ENCODE results near the gene TENM3.
A peak's percentile ranks its signal among the peaks of the same experiment; 100 is the strongest.

The TENM3 gene

DNA sequence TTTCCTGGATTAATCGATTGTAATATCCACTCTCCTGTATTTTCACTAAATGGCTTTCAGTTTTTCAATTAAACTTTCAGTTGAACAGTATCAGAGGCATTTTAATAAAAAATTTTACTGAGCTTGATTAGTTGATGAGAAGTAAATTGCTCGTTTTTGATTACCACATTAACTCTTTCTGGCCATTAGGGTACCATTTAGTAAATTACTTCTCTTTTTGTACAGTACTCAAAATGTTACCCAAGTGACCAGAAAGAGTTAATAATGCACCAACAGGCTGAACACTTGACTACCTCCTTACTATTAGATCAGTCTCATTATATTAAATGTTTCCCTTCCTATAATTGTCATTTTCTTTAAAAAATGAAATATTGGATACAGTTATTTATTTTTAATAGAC is 289.2 kb downstream of the TENM3 start:
- DNase-seq: no peak

DNA sequence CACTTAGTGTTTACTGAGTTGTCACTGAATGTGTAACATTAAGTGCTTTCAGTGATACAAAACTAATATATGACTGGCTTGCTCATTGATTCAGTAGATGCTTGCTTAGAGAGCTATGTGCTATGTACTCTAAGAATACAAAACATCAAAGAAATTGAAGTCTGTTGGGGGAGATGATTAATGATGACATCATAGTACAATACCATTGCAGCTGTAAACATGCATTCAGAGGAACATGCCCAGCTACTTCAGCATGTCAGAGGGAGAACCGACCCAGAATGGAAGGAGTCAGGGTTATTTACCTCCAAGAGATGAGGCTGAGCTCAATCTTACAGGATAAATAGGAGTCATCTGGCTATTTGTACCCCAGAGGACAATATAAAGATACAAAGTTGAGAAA is 290.8 kb downstream of the TENM3 start:
- no peak for DNase-seq

DNA sequence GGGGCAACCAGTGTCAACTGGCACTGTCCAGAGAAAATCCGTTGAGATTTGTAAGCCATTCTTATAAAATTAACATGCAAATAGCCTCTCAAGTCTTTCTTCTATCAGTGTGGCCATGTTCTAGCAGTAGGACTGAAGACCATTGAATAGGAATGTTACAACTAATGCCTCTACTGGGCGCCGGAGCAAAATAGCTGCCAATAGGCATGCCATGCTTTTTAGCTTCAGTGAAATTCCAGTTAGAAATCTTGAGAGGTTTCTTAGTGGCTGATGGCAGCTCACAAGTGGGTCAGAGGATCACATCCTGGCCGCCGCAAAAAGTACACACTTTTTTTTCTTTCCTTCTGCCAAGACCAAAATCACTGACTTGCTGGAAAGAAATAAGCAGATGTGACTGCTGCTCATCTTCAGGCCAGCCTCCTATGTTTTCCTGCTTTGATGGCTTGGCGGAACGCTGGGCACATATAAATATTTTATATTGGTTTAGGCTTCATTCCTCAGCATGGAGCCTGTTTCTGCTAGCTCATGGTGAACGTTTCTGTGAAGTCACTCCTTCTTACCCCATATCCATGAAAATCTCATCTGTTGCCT is 293.1 kb downstream of the TENM3 start:
- no peak for DNase-seq

DNA sequence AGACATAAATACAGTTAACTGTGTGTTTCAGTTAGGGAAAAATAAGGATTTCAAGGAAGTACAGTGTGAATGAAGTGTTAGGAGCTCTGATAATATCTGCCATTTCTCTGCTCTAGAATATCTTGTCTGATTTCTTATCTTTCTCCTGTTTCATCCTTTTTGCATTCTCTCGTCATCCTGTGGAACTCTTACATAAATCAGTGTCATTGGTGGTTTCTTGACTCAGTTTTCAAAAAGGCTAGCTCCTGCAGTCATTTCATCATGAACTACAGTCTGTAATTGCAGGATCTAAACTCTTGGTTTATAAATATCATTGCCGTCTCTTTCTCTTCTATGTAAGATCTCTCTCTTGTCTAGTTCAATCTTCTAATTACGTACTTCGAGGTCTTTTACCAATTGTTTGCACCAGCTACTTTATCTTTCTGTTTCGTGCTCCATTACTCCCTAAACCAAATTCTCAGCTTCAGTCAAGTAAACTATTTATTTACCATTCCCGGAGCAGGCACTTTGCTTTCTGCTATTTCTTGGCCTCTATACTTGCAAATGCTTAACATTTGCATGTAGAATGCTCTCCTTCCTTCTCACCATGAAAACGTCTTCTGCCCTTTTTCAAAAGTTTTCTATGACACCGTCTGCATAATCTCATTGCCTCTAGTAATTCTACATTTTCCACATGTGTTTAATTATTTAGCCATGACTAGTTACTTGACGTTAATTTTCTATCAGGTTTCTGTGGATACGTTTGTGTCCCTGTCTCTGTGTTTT is 294.0 kb downstream of the TENM3 start:
- no peak for DNase-seq

DNA sequence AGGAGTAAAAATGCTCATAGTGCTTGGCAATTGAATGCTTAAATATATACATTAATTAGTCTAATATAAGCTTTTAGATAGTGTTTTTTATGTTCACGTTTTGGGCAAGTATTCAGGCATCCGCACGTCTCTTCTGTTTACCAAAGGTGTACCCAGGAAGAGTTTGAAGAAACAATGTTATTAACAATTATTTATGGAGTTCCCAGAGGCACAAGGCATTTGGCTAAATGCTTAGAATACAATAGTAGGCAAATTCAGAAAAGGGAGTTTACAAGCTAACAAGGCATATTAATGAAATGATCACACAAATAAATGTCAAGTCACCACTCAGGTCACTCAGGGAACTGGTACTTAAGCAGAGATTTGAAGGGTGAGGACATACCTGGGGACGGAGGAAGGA is 294.8 kb downstream of the TENM3 start:
- DNase-seq: no peak

DNA sequence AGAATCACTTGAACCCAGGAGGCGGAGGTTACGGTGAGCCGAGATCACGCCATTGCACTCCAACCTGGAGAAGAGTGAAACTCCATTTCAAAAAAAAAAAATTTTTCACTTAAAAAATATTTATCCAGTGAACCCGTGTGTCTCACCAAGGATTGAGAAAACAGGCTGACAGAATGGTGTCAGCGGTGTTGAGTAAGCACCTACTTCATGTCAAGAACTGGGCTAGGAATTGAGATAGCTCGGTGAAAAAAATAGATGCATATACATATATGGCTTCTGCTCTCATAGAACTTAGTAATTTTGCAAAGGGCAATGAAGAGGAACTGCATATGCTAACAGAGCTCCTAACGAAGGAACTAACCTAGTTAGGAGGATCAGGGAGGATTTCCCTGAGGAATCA is 297.3 kb downstream of the TENM3 start:
- no peak for DNase-seq

DNA sequence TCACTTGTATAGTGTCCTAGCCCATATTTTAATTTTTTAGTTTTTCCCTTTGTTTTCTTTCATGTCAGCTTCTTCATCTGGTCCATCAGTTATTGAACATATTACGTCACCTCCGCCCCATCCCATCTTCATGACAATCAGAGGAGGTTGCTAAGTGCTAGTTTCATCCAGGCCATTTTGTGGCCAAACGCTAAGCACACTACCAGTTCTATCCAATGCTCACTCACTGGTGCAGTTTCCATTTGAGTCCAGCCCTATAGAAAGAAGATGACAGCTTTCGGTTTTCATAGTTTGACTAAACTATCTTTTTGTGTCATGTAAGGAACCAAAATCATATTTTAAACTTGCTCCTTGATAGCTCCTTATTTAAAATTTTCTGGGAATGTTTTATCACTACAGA is 304.2 kb downstream of the TENM3 start:
- DNase-seq: no peak

DNA sequence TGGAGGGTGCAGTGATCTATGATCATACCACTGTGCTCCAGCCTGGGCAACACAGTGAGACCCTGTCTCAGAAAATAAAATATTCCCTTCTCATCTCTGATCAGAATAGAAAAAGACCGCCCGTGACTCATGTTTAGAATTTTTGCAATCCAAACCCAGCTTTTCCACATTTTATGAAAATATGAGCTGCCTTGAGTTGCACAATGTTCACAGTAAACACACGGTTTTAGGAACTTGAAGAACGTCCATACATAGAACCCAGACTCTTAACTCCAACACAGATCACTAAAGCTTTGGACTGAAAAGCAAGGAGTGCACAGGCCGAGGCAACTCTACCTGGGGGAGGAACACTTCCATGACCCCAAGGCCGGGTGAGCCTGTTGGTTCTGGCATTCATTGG is 305.0 kb downstream of the TENM3 start:
- no peak for DNase-seq

DNA sequence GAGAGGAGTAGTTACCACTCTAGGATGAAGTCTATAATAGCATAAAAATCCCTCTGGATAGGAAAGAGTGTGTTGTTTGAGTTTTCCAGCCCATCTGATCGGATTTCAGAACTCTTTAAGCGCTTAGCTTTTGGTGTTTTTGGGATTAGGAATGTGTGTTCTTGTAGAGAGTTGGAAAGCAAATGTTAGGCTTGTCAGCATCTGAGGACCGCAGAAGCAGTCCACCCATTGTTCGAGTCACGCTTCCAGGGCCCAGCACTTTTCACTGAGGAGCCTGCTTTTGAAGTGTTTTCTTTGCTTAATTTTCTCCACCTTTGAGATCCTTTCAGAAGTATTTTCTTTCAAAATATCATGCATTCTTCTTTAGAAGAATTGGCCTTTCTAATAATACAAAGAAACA is 306.2 kb downstream of the TENM3 start:
- no peak for DNase-seq

DNA sequence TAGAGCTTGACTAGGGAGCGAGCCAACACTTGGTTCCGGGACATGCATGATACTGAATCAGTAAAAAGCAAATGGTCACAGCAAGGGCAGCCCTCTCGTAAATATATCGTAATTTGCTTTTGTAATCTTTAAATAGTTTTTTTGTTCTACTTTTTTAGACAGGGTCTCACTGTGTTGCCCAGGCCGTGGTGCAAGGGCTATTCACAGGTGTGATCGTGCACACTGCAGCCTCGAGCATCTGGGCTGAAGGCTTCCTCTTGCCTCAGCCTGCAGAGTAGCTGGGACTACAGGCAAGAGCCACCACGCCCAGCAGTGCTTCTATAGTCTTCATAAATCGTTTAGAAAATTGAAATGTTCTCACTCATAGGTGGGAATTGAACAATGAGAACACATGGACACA is 309.7 kb downstream of the TENM3 start:
- DNase-seq: no peak

DNA sequence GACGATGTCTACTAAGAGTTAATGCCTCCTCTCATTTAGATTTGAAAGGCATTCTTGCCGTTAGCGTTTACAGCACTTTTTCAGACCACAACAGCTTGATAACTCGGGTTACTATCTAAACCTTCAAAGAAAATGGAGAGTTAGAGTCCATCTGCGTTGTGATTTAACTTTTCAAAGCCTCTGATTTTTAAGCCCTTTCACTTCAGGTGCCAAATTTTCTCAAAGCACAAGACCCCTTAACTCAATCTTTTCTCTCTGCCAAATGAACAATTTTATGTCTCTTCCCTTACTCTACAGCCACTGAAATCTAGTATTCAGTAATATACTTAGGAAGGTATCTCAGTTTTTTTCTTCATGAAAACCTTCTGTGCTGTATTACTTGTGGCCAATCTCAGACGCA is 310.5 kb downstream of the TENM3 start:
- no peak for DNase-seq

DNA sequence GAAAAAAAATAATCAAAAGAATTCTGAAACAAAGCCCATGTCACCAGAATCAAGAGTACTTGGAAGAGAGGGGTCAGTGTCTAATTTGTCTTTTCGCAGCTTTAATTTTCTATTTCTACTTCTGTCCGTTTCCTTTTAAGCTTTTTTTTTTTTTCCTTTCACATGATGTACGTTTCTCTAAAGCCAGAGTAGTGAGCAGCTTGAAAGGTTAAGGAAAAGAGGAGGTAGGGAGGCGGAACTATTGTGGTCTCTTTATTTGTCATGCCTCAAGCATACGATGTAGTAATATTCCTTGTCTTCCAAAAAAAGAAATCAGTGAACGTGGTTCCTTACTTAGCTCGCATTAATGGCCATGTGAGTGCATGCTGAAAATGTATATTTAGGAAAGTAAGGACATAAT is 311.5 kb downstream of the TENM3 start:
- DNase-seq: no peak

DNA sequence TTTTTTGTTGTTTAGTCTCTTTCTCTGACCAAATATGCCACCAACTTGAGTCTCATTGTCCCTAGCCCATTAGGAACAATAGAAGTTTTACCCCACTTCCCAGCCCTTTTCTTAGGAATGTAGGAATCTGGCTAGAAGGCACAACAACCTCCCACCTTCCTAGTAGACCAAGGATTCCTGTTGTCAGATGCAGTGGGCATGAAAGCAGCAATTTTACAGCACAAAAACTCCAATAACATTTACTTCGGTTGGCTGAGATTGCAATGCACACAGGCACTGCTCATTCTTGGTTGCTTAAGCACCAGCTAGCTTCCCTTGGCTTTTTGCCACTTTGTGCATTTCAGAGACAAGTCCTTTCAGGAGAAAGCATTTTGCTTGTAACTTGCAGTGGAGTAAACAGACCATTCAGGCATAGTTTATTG is 312.8 kb downstream of the TENM3 start:
- DNase-seq: no peak

DNA sequence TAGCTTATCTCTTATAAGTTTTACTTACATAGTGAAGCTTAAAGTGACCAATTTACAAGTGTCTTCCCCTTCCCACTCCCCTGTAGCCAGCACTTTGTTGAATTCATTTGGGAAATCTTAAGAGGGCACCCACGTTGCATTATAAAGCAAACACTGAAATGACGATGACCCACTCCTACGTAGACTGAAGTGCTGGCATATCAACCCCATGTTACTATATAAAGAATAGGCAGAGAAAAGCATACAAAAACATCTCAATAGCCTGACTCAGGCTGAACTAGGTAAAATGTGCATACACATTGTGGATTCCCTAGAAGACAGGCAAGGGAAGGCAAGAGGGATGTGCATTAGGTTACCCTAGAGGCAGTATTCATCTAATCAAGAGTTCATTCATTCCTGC is 313.4 kb downstream of the TENM3 start:
- DNase-seq: no peak

DNA sequence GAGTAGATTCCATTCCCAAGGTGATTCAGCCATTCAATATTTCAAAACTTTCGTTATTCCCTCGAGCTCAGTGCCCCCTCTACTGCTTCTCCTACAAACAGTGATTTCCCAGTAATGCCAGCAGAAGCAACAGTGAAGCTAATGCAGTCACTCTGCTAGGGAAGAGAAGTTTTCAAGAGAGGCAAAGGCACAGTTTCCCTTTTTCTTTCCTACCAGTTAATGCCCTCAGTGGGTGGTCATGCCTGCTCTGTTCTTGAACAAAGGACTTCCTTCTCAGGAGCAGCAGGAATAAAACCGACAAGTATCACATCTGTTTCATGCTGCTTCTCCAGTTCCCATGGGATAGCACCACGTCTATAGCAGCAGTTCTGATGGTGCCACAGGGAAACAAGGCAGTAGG is 317.2 kb downstream of the TENM3 start:
- DNase-seq: no peak

DNA sequence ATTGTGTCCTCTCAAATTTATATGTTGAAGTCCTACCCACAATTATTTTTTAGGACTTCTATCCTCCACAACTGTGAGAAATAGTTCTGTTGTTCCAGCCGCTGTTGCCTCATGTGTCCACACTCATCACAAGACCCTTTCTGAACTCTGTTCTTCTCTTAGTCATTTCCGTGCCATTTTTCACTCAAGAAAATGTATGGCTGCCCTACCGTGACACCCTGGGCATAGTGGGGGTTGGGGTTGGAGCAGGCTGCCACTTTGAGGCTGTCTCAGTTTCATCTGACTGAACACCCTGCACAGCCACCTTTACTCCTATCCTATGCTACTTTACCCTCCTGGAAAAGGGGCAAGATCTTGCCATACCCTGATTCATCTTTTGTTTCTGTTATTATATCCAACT is 319.1 kb downstream of the TENM3 start:
- no peak for DNase-seq

DNA sequence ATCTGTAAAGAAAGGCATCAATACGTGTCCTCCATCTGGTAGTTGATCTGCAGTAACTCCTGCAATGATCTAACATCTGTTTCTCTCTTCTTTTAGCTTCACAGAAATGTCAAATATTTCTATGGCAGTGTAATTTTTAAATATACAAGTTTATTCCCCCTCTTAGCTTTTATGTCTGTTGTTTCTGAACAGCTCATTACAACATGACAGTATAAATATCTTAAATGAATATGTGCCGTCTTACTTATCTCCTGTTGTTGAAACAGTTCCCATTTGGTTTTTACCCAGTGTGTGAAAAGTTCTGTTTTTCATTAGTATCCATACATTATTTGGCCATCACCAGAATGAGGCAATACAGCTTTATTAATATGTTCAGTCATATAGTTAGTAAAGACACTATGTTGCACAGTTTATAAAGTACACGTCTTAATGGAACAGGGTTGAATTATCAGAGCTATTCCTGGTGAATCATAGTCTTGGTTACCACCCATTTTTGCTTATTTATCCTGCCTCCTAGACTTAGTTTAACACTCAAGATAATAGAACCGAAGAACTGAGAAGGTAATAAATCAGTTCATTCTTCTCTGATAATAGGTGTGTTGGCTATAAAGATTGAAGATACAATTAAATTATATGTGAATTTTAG is 321.6 kb downstream of the TENM3 start:
- DNase-seq: no peak

DNA sequence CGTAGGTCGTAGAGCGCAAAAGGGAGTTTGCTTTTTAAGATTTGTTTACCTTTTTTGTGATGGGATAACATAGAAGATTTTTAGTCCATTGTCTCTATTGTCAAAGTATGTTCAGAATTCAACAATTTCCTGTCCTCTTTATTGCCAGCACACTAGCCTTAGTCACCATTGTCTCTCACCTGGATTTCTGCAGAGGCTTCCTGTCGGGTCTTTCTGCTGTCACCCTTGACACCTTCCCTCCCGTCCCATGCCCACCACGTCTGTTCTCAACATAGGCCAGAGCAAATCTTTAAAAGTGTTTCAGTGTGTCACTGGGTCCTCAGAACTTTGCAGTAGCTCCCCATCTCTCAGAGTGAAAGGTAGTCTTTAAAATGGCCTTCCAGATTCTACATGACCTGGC is 323.9 kb downstream of the TENM3 start:
- DNase-seq: no peak

DNA sequence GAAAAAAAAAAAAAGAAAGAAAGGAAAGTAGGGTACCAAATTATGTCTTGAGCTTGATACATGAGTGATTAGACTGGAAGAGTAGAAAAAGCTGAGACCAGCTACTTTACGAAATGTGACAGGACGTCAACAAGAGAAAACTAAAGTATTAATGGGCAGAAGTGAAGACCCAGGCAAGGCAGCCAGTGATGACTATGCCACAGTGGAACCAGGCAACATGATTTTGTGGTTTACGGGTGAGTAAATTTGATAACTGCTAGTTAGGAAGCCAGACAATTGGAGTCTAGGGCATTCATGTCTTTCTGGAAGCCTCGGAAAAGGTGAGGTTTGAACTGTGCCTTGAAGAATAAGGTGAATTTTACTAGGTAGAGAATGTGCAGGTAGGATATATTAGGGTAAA is 326.4 kb downstream of the TENM3 start:
- DNase-seq: no peak

DNA sequence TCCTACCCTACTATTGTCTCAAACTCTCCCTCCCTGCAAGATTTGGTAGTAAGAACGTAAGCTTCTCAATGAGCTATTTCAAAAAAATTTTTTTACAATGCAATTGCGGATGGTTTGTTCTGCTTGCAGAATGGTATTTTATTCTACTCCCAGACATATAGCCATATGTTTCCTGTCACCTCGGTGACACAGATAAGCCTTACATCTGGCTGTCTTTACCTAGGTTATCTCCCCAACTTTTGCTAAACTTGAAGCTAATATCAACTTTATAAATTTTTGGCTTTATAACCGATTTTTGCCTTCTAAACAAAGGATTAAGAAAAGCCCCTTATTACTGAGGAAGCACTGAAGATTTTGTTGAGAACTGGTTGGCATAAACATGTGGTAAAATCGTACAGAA is 331.5 kb downstream of the TENM3 start:
- no peak for DNase-seq

DNA sequence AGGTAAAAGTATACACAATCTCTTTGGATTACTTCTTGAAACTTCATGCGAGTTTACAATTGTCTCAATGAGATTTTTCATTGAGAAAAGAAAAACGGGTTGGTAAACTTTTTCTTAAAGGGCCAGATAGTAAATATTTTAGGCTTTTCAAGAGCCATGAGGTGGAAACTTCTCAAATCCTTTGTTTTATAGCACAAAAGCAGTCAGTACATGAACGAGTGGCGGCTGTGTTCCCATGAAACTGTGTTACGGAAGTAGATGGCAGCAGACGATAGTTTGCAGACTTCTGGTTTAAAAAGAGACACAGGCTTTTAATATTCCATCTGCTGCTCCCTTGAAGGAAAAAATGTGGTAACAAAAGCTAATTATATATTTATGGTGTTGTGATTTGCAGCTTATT is 332.0 kb downstream of the TENM3 start:
- no peak for DNase-seq

DNA sequence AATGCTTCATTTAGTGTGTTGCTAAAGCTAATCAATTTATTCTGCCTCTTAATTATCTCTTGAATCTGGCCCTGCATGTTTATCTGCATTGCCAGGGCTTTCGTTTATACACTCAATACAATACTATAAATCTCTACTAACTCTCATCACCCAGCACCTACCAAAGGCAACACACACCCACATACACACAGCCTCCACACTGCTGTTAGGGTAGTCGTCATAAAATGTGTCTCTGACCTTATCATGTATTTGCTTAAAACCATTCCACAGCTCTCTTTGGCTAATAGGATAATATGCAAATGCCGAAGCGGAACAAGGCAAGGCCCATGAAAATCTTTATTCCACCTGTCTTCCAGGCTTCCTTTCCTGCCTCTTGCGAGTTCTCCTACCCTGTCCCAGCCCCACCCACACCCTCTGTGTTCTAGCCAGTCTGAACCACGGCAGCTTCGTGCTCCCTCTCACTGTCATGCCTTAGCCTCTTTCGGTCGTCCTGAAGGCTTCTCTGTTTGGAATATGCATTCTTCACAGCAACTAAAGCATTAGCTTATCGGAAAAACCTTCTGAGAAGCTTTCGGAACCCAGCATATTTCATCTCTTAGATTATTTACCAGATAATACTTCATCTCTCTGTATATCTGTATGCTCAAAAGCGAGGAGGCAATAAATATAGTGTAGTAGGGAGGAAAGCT is 333.5 kb downstream of the TENM3 start:
- peak; percentile 4 for DNase-seq

DNA sequence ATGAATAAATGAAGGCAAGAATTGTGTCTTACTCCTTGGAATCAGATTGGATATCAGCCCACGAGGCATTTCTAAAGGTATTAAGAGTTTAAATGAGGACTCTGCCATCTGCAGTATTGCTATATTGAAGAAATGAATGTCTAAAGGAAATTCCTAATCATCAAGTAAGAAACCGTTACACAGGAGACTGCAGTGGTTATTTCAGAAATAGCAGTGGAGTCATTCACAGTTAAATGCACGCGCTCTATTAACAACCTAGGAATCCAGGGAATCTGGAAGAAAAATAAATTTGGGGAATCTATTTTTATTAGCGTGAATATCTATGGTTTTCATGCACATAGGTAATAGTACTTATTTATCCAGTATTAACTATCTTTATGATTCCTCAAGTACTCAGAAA is 334.2 kb downstream of the TENM3 start:
- DNase-seq: no peak

DNA sequence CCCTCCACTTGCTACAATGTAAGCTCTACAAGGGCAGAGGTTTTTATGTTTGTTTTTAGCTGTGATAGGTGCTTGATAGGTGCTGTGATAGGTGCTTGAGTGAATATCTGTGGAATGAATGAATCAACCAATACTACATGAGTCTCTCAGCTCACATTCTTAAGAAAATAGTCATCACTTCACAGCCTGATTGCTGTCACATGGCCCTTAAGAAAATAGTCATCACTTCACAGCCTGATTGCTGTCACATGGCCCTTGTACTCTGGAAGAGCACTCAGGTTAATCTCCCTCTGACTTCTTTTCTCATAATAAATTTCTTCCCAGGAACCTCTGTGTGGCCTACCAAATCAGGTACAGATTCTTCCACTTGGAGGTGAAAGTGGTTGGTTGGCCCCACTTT is 335.2 kb downstream of the TENM3 start:
- no peak for DNase-seq

Measured in NCI-H1048 (cell line).